Measurements from ENCODE around the gene NUDT3.
"Not testable (repeated sequence)": the region's sequence is repeated elsewhere in the genome, so short reads cannot be mapped to it uniquely, and the experiment has no call there.

The NUDT3 gene

GRCh38 chr6:34248727-34249468 lies 143.6 kb downstream of the NUDT3 start, which contains the start of gene SMIM29:
Gene SMIM29 (minus strand): TSS chr6:34249006. CDS start chr6:34247791, 1,215 bp downstream.
- no peak for TF ChIP-seq ZNF274 (IDR thresholded peaks at IDR 0.05; ENCODE audit: low read depth, low read length)
- peak within 1 kb of the TSS; percentile 74 for H3K4me3 ChIP-seq (ENCODE audit: low read length)

- H3K4me3 ChIP-seq (ENCODE audit: low read length): peak overlapping the region; percentile 72
- TF ChIP-seq ZNF274 (IDR thresholded peaks at IDR 0.05; ENCODE audit: low read depth, low read length): no peak
Measured at GRCh38 chr6:34248198-34248726, 144.2 kb downstream of the NUDT3 start.

GRCh38 chr6:34247481-34248197 lies 144.8 kb downstream of the NUDT3 start:
- TF ChIP-seq ZNF274 (IDR thresholded peaks at IDR 0.05; ENCODE audit: low read depth, low read length): no peak
- no peak overlapping the region; the same call in 1 of the 2 replicates for H3K4me3 ChIP-seq (ENCODE audit: low read length)

GRCh38 chr6:34246563-34247391 lies 145.7 kb downstream of the NUDT3 start:
- no peak overlapping the region for H3K4me3 ChIP-seq (ENCODE audit: low read length)
- no peak for TF ChIP-seq ZNF274 (IDR thresholded peaks at IDR 0.05; ENCODE audit: low read depth, low read length)

GRCh38 chr6:34246249-34246562 lies 146.3 kb downstream of the NUDT3 start:
- H3K4me3 ChIP-seq (ENCODE audit: low read length): no peak overlapping the region
- TF ChIP-seq ZNF274 (IDR thresholded peaks at IDR 0.05; ENCODE audit: low read depth, low read length): no peak

GRCh38 chr6:34245761-34246140 lies 146.7 kb downstream of the NUDT3 start:
- H3K4me3 ChIP-seq (ENCODE audit: low read length): not testable (repeated sequence)

- H3K4me3 ChIP-seq (ENCODE audit: low read length): not testable (repeated sequence)
Measured at GRCh38 chr6:34245032-34245760, 147.3 kb downstream of the NUDT3 start.

- no peak overlapping the region for H3K4me3 ChIP-seq (ENCODE audit: low read length)
- no peak for TF ChIP-seq ZNF274 (IDR thresholded peaks at IDR 0.05; ENCODE audit: low read depth, low read length)
Measured at GRCh38 chr6:34243901-34244884, 148.3 kb downstream of the NUDT3 start.

- no peak for TF ChIP-seq ZNF274 (IDR thresholded peaks at IDR 0.05; ENCODE audit: low read depth, low read length)
- no peak overlapping the region for H3K4me3 ChIP-seq (ENCODE audit: low read length)
Measured at GRCh38 chr6:34243131-34243771, 149.2 kb downstream of the NUDT3 start.

- no peak overlapping the region for H3K4me3 ChIP-seq (ENCODE audit: low read length)
- TF ChIP-seq ZNF274 (IDR thresholded peaks at IDR 0.05; ENCODE audit: low read depth, low read length): no peak
Measured at GRCh38 chr6:34242252-34243130, 150.0 kb downstream of the NUDT3 start.
